ENCODE data around the gene AUTS2. TPM values are rescaled to one million over a fixed set of nuclear protein-coding genes. Genes with fewer than 3 reads are reported as not detected.
"Not testable (repeated sequence)": the region's sequence is repeated elsewhere in the genome, so short reads cannot be mapped to it uniquely, and the experiment has no call there.

Gene AUTS2
- total RNA-seq, 2 donors from 2014 or later, result 2.9 to 7.9 TPM

DNA sequence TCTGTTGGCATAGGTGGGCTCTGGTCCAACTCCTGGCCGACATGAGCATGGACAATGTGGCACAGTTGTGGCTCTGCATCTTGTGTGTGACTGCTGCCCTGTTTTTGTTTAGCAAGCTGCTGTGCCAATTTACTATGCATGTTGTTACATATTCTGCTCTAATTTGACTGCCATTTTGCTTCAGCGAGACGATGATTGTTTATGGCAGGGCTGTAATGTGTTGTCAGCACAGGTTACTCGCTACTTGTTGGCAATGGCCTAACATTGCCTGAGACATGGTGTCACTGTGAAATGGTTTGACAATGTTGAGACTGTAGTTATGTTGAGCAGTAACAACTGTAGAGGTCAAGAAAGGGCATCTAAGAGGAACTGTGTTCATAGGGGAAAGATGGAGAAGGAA is 659.6 kb downstream of the AUTS2 start:
- DNase-seq (no peak), ATAC-seq (replicated peaks in 1 of 2) (no peak)
- no peaks in the 10 kb centered on the region for H3K36me3 Mint-ChIP-seq (ENCODE audit: insufficient read depth in 2 of 2)
- H3K27ac Mint-ChIP-seq, result no peak overlapping the region
- no peak overlapping the region for H3K4me3 Mint-ChIP-seq
- peaks cover 0 to 5% of the 10 kb centered on the region in 2 donors for H3K9me3 Mint-ChIP-seq
- H3K27me3 Mint-ChIP-seq (ENCODE audit: low read depth), result no peaks in the 10 kb centered on the region
- H3K4me1 Mint-ChIP-seq (ENCODE audit: low read depth), result no peaks in the 10 kb centered on the region

- Mint-ChIP-seq H3K27ac (no peak overlapping the region), H3K4me3 (no peak overlapping the region)
- no peak for DNase-seq
These were observed 661.2 kb downstream of the AUTS2 start for GRCh38 chr7:70259502-70259901.

DNA sequence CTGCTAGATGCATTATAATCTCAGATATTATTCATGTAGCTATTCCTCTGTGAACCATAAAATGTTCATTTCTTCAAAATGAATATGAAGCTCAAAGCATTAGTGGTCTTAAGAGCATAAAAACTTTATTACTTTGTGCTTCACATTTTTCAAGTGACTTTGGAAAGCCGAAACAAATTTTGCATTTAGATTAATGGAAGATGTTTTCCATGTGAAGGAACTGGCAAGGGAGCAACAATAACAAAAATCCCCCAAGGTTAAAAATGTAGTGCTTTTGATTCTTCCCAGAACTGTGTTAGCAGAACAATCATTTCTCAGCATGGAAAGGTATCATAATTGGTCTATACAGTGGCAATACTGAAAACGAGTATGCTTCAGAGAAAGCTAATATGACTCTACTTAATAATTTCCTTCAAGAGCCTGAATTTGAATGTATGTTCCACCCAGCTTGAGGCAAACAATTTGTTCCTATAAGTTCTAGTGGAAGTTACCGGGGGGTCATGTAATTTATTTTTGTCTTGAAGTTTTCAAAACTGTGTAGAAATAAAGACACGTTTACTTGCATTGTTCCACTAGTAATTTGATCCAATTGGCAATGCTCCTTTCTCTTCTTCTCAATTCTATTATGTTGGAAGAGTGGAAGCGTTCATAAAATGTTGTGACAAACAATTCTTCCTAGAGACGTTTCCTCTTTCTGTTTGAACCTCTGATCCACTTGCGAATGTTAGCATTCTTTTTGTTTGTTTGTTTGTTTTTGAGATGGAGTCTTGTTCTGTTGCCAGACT is 665.4 kb downstream of the AUTS2 start:
- Mint-ChIP-seq H3K36me3 (ENCODE audit: insufficient read depth in 2 of 2) (no peaks in the 10 kb centered on the region), H3K4me3 (no peak overlapping the region), H3K27ac (no peak overlapping the region), H3K4me1 (ENCODE audit: low read depth) (no peaks in the 10 kb centered on the region), H3K9me3 (peaks cover 0 to 3% of the 10 kb centered on the region in 2 donors), H3K27me3 (ENCODE audit: low read depth) (no peaks in the 10 kb centered on the region)
- no peak for ATAC-seq (replicated peaks in 1 of 2)
- DNase-seq, result no peak

More at GRCh38 chr7:70259502-70259901, 661.2 kb downstream of the AUTS2 start:
- Mint-ChIP-seq H3K9me3 (peaks cover 0 to 3% of the 10 kb centered on the region in 2 donors), H3K4me1 (ENCODE audit: low read depth) (no peaks in the 10 kb centered on the region), H3K36me3 (ENCODE audit: insufficient read depth in 2 of 2) (no peaks in the 10 kb centered on the region), H3K27me3 (ENCODE audit: low read depth) (no peaks in the 10 kb centered on the region)
- no peak for ATAC-seq (replicated peaks in 1 of 2)

- no peaks in the 10 kb centered on the region for H3K9me3 Mint-ChIP-seq
- no peak overlapping the region for H3K4me3 Mint-ChIP-seq
- H3K27ac Mint-ChIP-seq, result no peak overlapping the region
- no peaks in the 10 kb centered on the region for H3K27me3 Mint-ChIP-seq (ENCODE audit: low read depth)
- H3K4me1 Mint-ChIP-seq (ENCODE audit: low read depth), result no peaks in the 10 kb centered on the region
- ATAC-seq (replicated peaks in 1 of 2), result no peak
- H3K36me3 Mint-ChIP-seq (ENCODE audit: insufficient read depth in 2 of 2), result no peaks in the 10 kb centered on the region
- no peak for DNase-seq
These were observed 667.9 kb downstream of the AUTS2 start for GRCh38 chr7:70266186-70266585.

DNA sequence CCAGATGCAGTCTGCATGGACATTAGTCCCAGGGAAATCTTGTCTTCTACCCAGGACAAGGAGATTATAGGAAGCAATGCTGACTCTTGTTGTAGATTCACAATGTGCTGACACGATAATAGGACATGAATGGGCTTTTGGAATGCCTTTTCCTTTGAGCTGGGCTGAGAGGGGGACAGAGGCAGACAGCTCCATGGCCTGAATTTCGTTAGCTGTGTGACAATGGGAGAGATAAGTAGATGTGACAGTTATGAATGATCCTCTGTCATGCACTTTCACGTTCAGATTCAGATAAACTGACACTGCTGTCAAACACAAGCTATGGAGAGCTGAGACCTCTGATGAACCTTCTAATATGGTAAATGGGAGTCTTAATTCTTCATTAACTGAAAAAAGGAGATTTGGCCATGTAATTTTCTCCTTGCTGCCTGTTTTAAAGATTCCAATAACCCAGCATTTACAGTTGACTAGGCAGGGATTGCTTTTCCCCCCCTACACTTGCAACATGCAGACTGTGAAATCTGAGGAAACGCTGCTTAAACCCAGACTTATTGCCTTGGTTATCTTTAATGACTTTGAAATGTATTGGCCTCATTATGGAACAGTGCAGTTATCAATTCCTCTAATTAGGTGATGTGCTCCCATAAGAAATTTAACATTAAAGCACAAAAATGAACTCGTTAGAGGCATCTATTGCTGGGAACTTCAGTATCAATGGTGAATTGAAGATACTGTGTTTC is 669.3 kb downstream of the AUTS2 start:
- Mint-ChIP-seq H3K4me1 (ENCODE audit: low read depth) (no peaks in the 10 kb centered on the region), H3K27ac (no peak overlapping the region), H3K36me3 (ENCODE audit: insufficient read depth in 2 of 2) (no peaks in the 10 kb centered on the region), H3K27me3 (ENCODE audit: low read depth) (no peaks in the 10 kb centered on the region), H3K4me3 (no peak overlapping the region), H3K9me3 (no peaks in the 10 kb centered on the region)
- DNase-seq, result no peak
- ATAC-seq (replicated peaks in 1 of 2), result no peak

DNA sequence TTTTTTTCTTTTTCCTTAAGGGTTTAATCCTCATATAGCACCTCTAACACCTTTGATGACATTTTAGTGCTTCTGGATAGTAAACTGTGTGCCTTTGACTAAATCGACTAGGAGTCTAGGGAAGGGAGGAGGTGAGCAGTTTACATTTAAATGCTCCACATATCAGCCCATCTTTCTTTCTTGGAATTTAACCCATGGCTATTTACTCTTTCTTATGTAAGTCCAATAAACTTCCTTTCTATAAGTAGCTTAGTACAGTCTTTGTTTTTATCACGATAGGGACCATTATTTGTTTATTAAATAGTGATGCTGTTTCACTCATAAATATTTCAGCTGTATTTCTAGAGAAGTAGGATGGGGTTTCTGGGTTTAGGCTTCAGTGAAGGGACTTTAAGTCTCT is 669.9 kb downstream of the AUTS2 start:
- H3K27me3 Mint-ChIP-seq (ENCODE audit: low read depth), result no peaks in the 10 kb centered on the region
- H3K4me1 Mint-ChIP-seq (ENCODE audit: low read depth), result no peaks in the 10 kb centered on the region
- no peak overlapping the region for H3K27ac Mint-ChIP-seq

DNA sequence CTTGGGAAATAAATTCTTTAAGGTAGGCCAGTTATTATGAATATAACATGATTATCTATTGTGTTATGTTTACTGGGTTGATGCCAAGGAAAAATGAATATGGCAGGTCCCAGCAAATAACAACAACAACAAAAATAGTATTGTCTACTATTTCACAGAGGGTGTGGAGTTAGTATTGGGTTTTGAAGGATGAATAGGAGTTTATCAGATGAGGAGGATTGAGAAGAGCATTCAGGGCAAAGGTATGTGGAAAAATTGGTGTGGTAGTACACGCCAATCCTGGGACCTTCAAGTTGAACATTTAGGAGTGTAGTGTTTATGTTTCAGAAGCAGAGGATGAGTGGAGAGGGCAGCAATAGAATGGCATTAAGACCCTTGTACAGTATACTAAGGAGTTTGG is 671.9 kb downstream of the AUTS2 start:
- no peaks in the 10 kb centered on the region for H3K9me3 Mint-ChIP-seq
- H3K4me1 Mint-ChIP-seq (ENCODE audit: low read depth), result no peaks in the 10 kb centered on the region
- H3K4me3 Mint-ChIP-seq, result no peak overlapping the region
- no peak for DNase-seq
- H3K36me3 Mint-ChIP-seq (ENCODE audit: insufficient read depth in 2 of 2), result no peaks in the 10 kb centered on the region
- no peak for ATAC-seq (replicated peaks in 1 of 2)
- no peaks in the 10 kb centered on the region for H3K27me3 Mint-ChIP-seq (ENCODE audit: low read depth)
- no peak overlapping the region for H3K27ac Mint-ChIP-seq

More for the DNA sequence above, 669.9 kb downstream of the AUTS2 start:
- Mint-ChIP-seq H3K9me3 (no peaks in the 10 kb centered on the region), H3K4me3 (no peak overlapping the region), H3K36me3 (ENCODE audit: insufficient read depth in 2 of 2) (no peaks in the 10 kb centered on the region)
- DNase-seq, result no peak
- ATAC-seq (replicated peaks in 1 of 2), result no peak

GRCh38 chr7:70271617-70272081 is 673.4 kb downstream of the AUTS2 start:
- ATAC-seq (replicated peaks in 1 of 2) (no peak), DNase-seq (no peak)
- H3K27me3 Mint-ChIP-seq (ENCODE audit: low read depth), result no peaks in the 10 kb centered on the region
- H3K36me3 Mint-ChIP-seq (ENCODE audit: insufficient read depth in 2 of 2), result no peaks in the 10 kb centered on the region
- H3K27ac Mint-ChIP-seq, result no peak overlapping the region
- H3K9me3 Mint-ChIP-seq, result peaks cover 0 to 1% of the 10 kb centered on the region in 2 donors
- H3K4me3 Mint-ChIP-seq, result no peak overlapping the region
- peaks cover 5% of the 10 kb centered on the region for H3K4me1 Mint-ChIP-seq (ENCODE audit: low read depth)

DNA sequence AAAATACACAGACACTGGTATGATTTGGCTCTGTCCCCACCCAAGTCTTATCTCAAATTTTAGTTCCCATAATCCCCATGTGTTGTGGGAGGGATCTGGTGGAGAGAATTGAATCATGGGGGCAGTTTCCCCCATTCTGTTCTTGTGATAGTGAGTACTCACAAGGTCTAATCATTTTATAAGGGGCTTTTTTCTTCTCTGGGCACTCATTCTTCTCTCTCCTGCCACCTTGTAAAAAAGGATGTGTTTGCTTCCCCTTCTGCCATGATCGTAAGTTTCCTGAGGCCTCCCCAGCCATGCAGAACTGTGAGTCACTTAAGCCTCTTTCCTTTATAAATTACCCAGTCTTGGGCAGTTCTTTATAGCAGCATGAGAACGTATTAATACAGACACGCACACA is 677.3 kb downstream of the AUTS2 start:
- H3K4me1 Mint-ChIP-seq (ENCODE audit: low read depth); H3K9me3 Mint-ChIP-seq; ATAC-seq (replicated peaks in 1 of 2); H3K27me3 Mint-ChIP-seq (ENCODE audit: low read depth); H3K4me3 Mint-ChIP-seq; H3K36me3 Mint-ChIP-seq (ENCODE audit: insufficient read depth in 2 of 2); DNase-seq; H3K27ac Mint-ChIP-seq: not testable (repeated sequence)

DNA sequence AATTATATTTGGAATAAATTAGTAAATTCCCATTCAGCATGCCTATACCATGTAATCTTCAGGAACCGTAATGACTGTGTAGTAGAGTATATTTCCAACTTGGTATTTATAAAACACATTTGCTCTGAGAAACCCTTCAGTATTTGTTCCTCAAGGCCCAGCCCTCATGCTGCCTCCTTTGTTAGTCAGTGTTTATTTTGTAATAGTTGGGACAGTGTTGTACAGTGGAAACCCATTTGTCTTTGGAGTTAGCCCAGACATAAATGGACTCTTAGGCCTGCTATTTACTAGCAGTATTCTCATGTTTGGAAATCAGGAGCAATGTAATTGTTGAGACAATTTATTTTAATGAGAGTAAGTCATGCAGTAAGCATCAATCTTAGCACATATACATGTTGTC is 686.9 kb downstream of the AUTS2 start:
- no peak overlapping the region for H3K27ac Mint-ChIP-seq
- ATAC-seq (replicated peaks in 1 of 2) (no peak), DNase-seq (no peak)
- no peaks in the 10 kb centered on the region for H3K4me1 Mint-ChIP-seq (ENCODE audit: low read depth)
- H3K4me3 Mint-ChIP-seq, result no peak overlapping the region
- H3K9me3 Mint-ChIP-seq, result peaks cover 0 to 1% of the 10 kb centered on the region in 2 donors
- no peaks in the 10 kb centered on the region for H3K27me3 Mint-ChIP-seq (ENCODE audit: low read depth)
- H3K36me3 Mint-ChIP-seq (ENCODE audit: insufficient read depth in 2 of 2), result no peaks in the 10 kb centered on the region

DNA sequence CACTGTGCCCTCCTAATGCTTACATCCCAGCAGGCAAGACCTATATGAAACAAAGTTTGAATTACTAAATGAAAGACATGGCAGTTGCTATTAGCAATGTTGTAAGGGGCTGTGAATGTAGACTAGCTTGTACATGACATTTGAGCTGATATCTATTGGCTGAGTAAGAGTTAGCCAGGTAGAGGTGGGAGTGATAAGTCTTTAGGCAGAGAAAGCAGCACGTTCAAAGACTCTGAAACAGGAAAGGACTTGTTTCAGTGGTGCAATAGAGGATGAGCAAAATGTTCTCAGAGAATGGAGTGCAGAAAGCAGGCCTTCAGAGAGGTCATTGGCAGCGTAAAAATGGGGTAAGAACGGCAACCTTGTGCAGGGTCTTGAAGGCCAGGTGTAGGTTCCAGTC is 687.6 kb downstream of the AUTS2 start:
- Mint-ChIP-seq H3K4me3 (no peak overlapping the region), H3K36me3 (ENCODE audit: insufficient read depth in 2 of 2) (no peaks in the 10 kb centered on the region), H3K4me1 (ENCODE audit: low read depth) (no peaks in the 10 kb centered on the region), H3K27me3 (ENCODE audit: low read depth) (no peaks in the 10 kb centered on the region), H3K27ac (no peak overlapping the region), H3K9me3 (peaks cover 0 to 1% of the 10 kb centered on the region in 2 donors)
- DNase-seq, result no peak
- ATAC-seq (replicated peaks in 1 of 2), result no peak

- Mint-ChIP-seq H3K4me3 (no peak overlapping the region), H3K27me3 (ENCODE audit: low read depth) (no peaks in the 10 kb centered on the region), H3K9me3 (peaks cover 0 to 1% of the 10 kb centered on the region in 2 donors), H3K27ac (no peak overlapping the region), H3K36me3 (ENCODE audit: insufficient read depth in 2 of 2) (no peaks in the 10 kb centered on the region), H3K4me1 (ENCODE audit: low read depth) (no peaks in the 10 kb centered on the region)
- DNase-seq, result no peak
- ATAC-seq (replicated peaks in 1 of 2), result no peak
These were observed 690.6 kb downstream of the AUTS2 start for GRCh38 chr7:70288781-70289456.

- Mint-ChIP-seq H3K9me3 (peaks cover 0 to 2% of the 10 kb centered on the region in 2 donors), H3K27ac (no peak overlapping the region), H3K4me1 (ENCODE audit: low read depth) (no peaks in the 10 kb centered on the region), H3K36me3 (ENCODE audit: insufficient read depth in 2 of 2) (no peaks in the 10 kb centered on the region), H3K27me3 (ENCODE audit: low read depth) (no peaks in the 10 kb centered on the region), H3K4me3 (no peak overlapping the region)
- ATAC-seq (replicated peaks in 1 of 2) (no peak), DNase-seq (no peak)
These were observed 694.4 kb downstream of the AUTS2 start for GRCh38 chr7:70292716-70293115.

Data from activated T-cell treated with anti-CD3 and anti-CD28 coated beads, Interleukin-2, amount 50 U/mL, for 72 hours (primary cell).